LNCaP clone FGC (cell line): ENCODE data around the gene RESP18.
"Not testable (repeated sequence)": the region's sequence is repeated elsewhere in the genome, so short reads cannot be mapped to it uniquely, and the experiment has no call there.

Experiments used
- DNase-seq: peaks from one replicate; pipeline ENCODE4 v3.0.0-alpha.2; 2011; ENCODE audit warnings: low read depth
- H3K4me3 ChIP-seq: 2 replicates; pipeline ENCODE4 v1.5.1; 2011; ENCODE audit warnings: mild to moderate bottlenecking, low read depth, low read length, control low read depth
- CTCF ChIP-seq: IDR thresholded peaks from 2 replicates; pipeline ENCODE4 v1.5.1; 2012; ENCODE audit warnings: mild to moderate bottlenecking; ENCODE audit not compliant: control insufficient read depth, insufficient read depth; ENCODE audit errors: extremely low read depth

The RESP18 gene

GRCh38 chr2:219325657-219326315, 6.8 kb downstream of the RESP18 start:
- TF ChIP-seq CTCF, result no peak
- no peak for DNase-seq
- no peak overlapping the region for H3K4me3 ChIP-seq

GRCh38 chr2:219325136-219325535, 7.4 kb downstream of the RESP18 start:
- no peak for DNase-seq
- H3K4me3 ChIP-seq, result no peak overlapping the region
- no peak for TF ChIP-seq CTCF

- TF ChIP-seq CTCF, result no peak
- no peak overlapping the region for H3K4me3 ChIP-seq
Observed at GRCh38 chr2:219323434-219323833, 9.1 kb downstream of the RESP18 start.

GRCh38 chr2:219314804-219315468, 17.6 kb downstream of the RESP18 start:
- H3K4me3 ChIP-seq, result no peak overlapping the region
- DNase-seq, result no peak
- no peak for TF ChIP-seq CTCF

More at GRCh38 chr2:219323434-219323833, 9.1 kb downstream of the RESP18 start:
- no peak for DNase-seq

- not testable (repeated sequence) for H3K4me3 ChIP-seq
Observed at GRCh38 chr2:219312683-219313263, 19.8 kb downstream of the RESP18 start.

GRCh38 chr2:219309278-219309677, 23.3 kb downstream of the RESP18 start, which contains the start of gene PTPRN:
TSS of gene PTPRN (minus strand) at chr2:219309401. CDS start at chr2:219309332, 69 bp downstream.
- DNase-seq, result no peak
- no peak within 1 kb of the TSS for H3K4me3 ChIP-seq
- TF ChIP-seq CTCF, result no peak

More at GRCh38 chr2:219312683-219313263, 19.8 kb downstream of the RESP18 start:
- DNase-seq, result not testable (repeated sequence)
